DOHH2 (cell line): Measurements from ENCODE around the gene ZNF638.

ENCODE experiments used
- H3F3A ChIP-seq: fragments of 200-600 bp; sonication (generic), shearing (Covaris generic); 2 replicates; pipeline ENCODE4 v1.6.0; 2016; ENCODE audit warnings: antibody characterized with exemption, mild to moderate bottlenecking; ENCODE audit not compliant: control insufficient read depth, insufficient read depth
- H3K27ac ChIP-seq: fragments of 200-600 bp; sonication (generic); 2 replicates; pipeline ENCODE4 v1.5.1; 2014; ENCODE audit warnings: low read depth, mild to moderate bottlenecking, low read length, moderate library complexity
- H3K27me3 ChIP-seq: fragments of 200-600 bp; sonication (generic); 2 replicates; pipeline ENCODE4 v1.6.1; 2014; ENCODE audit warnings: mild to moderate bottlenecking, low read length, mixed read lengths; ENCODE audit not compliant: control insufficient read depth
- H3K36me3 ChIP-seq: fragments of 200-600 bp; sonication (generic); 2 replicates; pipeline ENCODE4 v1.6.1; 2014; ENCODE audit warnings: mild to moderate bottlenecking, low read length, moderate library complexity, mixed read lengths; ENCODE audit not compliant: control insufficient read depth
- H3K4me1 ChIP-seq: fragments of 200-600 bp; sonication (generic); 2 replicates; pipeline ENCODE4 v1.6.1; 2014; ENCODE audit warnings: mild to moderate bottlenecking, low read length, mixed read lengths; ENCODE audit not compliant: control insufficient read depth
- H3K4me2 ChIP-seq: fragments of 200-600 bp; sonication (generic); 2 replicates; pipeline ENCODE4 v1.6.0; 2014; ENCODE audit warnings: mild to moderate bottlenecking, low read length, moderate library complexity
- H3K4me3 ChIP-seq: fragments of 200-600 bp; sonication (generic); 2 replicates; pipeline ENCODE4 v1.5.1; 2014; ENCODE audit warnings: mild to moderate bottlenecking, low read length, mixed read lengths
- H3K79me2 ChIP-seq: fragments of 200-600 bp; sonication (generic); 2 replicates; pipeline ENCODE4 v1.6.1; 2014; ENCODE audit warnings: mild to moderate bottlenecking, low read length, mixed read lengths; ENCODE audit not compliant: control insufficient read depth
- H3K9me2 ChIP-seq: fragments of 200-600 bp; sonication (generic); replicated peaks from 2 replicates; pipeline ENCODE4 v1.6.1; 2014; ENCODE audit warnings: mild to moderate bottlenecking, low read length, mixed read lengths; ENCODE audit not compliant: control insufficient read depth
- H3K9me3 ChIP-seq: fragments of 200-600 bp; sonication (generic); 2 replicates; pipeline ENCODE4 v1.6.1; 2014; ENCODE audit warnings: antibody characterized with exemption, low read length, mixed read lengths; ENCODE audit not compliant: control insufficient read depth, insufficient read depth
- H4K20me1 ChIP-seq: fragments of 200-600 bp; sonication (generic); 2 replicates; pipeline ENCODE4 v1.6.0; 2014; ENCODE audit warnings: low read depth, mild to moderate bottlenecking, antibody characterized with exemption, low read length, moderate library complexity; ENCODE audit not compliant: control insufficient read depth, insufficient read depth
- CTCF ChIP-seq: fragments of 200-600 bp; sonication (generic); IDR thresholded peaks from one replicate; pipeline ENCODE4 v1.5.1; 2014; ENCODE audit warnings: antibody characterized with exemption, mild to moderate bottlenecking, low read depth, low read length; ENCODE audit not compliant: poor library complexity, severe bottlenecking
- EZH2phosphoT487 ChIP-seq: fragments of 200-600 bp; sonication (generic); IDR thresholded peaks from 2 replicates; pipeline ENCODE4 v1.6.1; 2017; ENCODE audit warnings: borderline replicate concordance, mild to moderate bottlenecking, antibody characterized with exemption, low read length, moderate library complexity, mixed read lengths

ZNF638 gene

DNA sequence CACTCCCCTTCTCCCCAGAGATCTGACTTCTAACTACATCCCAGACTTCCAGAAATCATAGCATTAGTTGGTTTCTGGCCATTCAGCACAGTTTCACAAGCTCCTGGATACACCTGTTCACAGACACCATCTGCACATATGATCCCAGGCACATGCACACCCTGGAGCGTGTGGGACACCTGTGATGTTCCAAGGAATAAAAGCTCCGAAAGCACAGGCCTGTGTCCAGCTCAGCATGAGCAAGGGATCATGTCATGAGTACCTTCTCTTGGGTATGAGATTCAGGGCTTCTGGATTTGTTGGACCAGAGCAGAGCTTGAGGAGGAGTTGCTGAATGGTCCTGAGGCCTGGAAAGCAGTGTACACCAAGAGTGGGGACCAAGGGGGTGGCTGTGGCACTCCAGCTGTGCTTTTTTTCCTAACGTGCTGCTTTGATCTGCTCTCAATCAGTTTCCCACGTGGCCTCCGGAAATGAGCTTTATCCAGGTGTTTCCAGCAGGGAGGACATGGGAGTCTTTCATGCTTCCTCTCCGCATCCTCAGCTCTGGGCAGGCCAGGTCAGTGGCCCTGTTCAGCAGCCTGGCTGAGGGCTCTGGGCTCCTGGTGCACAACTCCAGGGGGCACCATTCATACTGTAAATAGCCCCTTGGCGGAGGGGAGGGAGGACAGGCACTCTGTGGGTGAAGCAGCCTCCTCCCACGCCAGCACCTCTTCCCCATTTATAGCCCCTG, 123.6 kb downstream of the ZNF638 start:
- Histone ChIP-seq H3F3A (no peaks in the 10 kb centered on the region), H3K4me2 (no peak overlapping the region)

GRCh38 chr2:71455741-71456569, 124.4 kb downstream of the ZNF638 start:
- Histone ChIP-seq H3K79me2 (no peaks in the 10 kb centered on the region), H3K27ac (no peak overlapping the region), H3K36me3 (no peaks in the 10 kb centered on the region)

More for the DNA sequence above, 123.6 kb downstream of the ZNF638 start:
- H3K36me3 ChIP-seq: no peaks in the 10 kb centered on the region
- H3K4me1 ChIP-seq: peaks cover 5% of the 10 kb centered on the region; the same call in 1 of the 2 replicates
- peaks cover 10% of the 10 kb centered on the region; the same call in 1 of the 2 replicates for H3K27me3 ChIP-seq
- H3K9me3 ChIP-seq: no peaks in the 10 kb centered on the region
- TF ChIP-seq CTCF (no peak), EZH2phosphoT487 (no peak)
- H4K20me1 ChIP-seq: no peaks in the 10 kb centered on the region
- no peaks in the 10 kb centered on the region for H3K79me2 ChIP-seq
- no peak overlapping the region for H3K4me3 ChIP-seq
- H3K27ac ChIP-seq: no peak overlapping the region
- H3K9me2 ChIP-seq: no peaks in the 10 kb centered on the region

DNA sequence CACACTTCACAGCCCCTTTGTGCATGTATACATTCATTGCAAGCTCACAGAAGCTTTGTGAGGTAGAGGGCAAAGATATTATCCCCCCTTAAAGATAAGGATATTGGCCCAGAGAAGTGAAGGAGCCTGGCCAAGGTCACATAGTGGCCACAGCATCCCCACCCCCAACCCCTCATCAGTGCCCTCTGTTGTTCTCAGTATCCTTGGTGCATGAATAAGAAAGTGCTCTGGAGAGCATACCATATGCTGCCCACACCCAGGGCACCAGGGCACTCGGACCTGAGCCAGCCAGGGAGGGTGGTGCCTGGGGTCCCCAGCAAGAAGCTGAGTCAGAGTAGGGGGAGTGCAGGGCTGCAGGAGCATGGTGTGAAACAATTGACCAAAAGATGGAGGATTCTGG, 125.0 kb downstream of the ZNF638 start:
- Histone ChIP-seq H3K4me3 (no peak overlapping the region), H3K79me2 (no peaks in the 10 kb centered on the region), H3K9me3 (no peaks in the 10 kb centered on the region), H3F3A (no peaks in the 10 kb centered on the region), H3K4me1 (peaks cover 5% of the 10 kb centered on the region; the same call in 1 of the 2 replicates), H3K36me3 (no peaks in the 10 kb centered on the region), H3K27me3 (peaks cover 8% of the 10 kb centered on the region; the same call in 1 of the 2 replicates), H3K9me2 (no peaks in the 10 kb centered on the region), H3K27ac (no peak overlapping the region), H4K20me1 (no peaks in the 10 kb centered on the region), H3K4me2 (no peak overlapping the region)
- TF ChIP-seq EZH2phosphoT487 (no peak), CTCF (no peak)

More at GRCh38 chr2:71455741-71456569, 124.4 kb downstream of the ZNF638 start:
- Histone ChIP-seq H3F3A (no peaks in the 10 kb centered on the region), H3K27me3 (peaks cover 10% of the 10 kb centered on the region; the same call in 1 of the 2 replicates), H3K4me2 (no peak overlapping the region), H3K4me1 (peaks cover 5% of the 10 kb centered on the region; the same call in 1 of the 2 replicates), H3K9me2 (no peaks in the 10 kb centered on the region), H4K20me1 (no peaks in the 10 kb centered on the region), H3K4me3 (no peak overlapping the region), H3K9me3 (no peaks in the 10 kb centered on the region)
- TF ChIP-seq EZH2phosphoT487 (no peak), CTCF (no peak)
